ENCODE data around the gene KCNN3. TPM values are rescaled to one million over a fixed set of nuclear protein-coding genes. Genes with fewer than 3 reads are reported as not detected.

KCNN3 gene
- polyA plus RNA-seq, 1 donor from 2014 or later = 2.2 TPM

DNA sequence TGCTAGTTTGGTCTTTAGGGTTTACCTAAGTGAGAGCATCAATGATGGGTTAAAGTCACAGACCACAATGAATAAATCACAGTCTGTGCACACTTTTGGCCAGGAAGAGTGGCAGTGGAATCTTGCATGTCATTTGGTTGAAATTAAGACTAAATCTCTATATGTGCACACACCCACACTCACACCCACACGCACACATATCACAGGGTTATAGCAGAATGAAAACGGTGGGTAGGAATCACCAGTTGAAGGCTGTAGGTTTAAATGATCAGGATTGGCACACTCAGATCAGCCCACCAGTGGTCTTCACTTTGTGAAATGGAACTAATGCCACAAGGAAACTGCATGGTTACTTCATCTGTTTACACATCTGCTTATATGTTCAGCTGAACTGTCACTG is 164.5 kb downstream of the KCNN3 start:
- Histone ChIP-seq H3K27ac (ENCODE audit: low read length) (no peak overlapping the region), H2AFZ (ENCODE audit: low read depth, low read length) (no peak overlapping the region), H3K9ac (ENCODE audit: low read length) (no peak overlapping the region), H3K79me2 (replicated peaks; ENCODE audit: insufficient read depth, low read length) (no peaks in the 10 kb centered on the region), H3F3A (ENCODE audit: insufficient read depth, low read length, poor library complexity, severe bottlenecking) (no peaks in the 10 kb centered on the region), H3K4me2 (ENCODE audit: low read length) (no peak overlapping the region), H3K9me2 (ENCODE audit: insufficient read depth, low read length) (no peaks in the 10 kb centered on the region), H3K36me3 (ENCODE audit: insufficient read depth, low read length) (no peaks in the 10 kb centered on the region), H3K27me3 (ENCODE audit: insufficient read depth, low read depth, low read length) (no peaks in the 10 kb centered on the region), H3K9me3 (ENCODE audit: low read length) (no peaks in the 10 kb centered on the region), H3K4me3 (ENCODE audit: low read length) (no peak overlapping the region), H4K20me1 (ENCODE audit: insufficient read depth) (no peaks in the 10 kb centered on the region)
- no peak for TF ChIP-seq REST (IDR thresholded peaks at IDR 0.05; ENCODE audit: borderline replicate concordance)
- no peak for TF ChIP-seq EP300 (conservative IDR thresholded peaks at IDR 0.05; ENCODE audit: poor library complexity, severe bottlenecking)
- TF ChIP-seq CTCF (IDR thresholded peaks at IDR 0.05; ENCODE audit: poor library complexity, severe bottlenecking) = no peak
- TF ChIP-seq SMC3 (conservative IDR thresholded peaks at IDR 0.05; ENCODE audit: poor library complexity) = no peak
- TF ChIP-seq EZH2 (IDR thresholded peaks at IDR 0.05; ENCODE audit: borderline replicate concordance, insufficient read depth, low read length, poor library complexity, severe bottlenecking) = no peak
- TF ChIP-seq MXI1 (conservative IDR thresholded peaks at IDR 0.05; ENCODE audit: poor library complexity, severe bottlenecking) = no peak
- TF ChIP-seq RAD21 (conservative IDR thresholded peaks at IDR 0.05) = no peak
- TF ChIP-seq POLR2AphosphoS5 (IDR thresholded peaks at IDR 0.05) = no peak
- TF ChIP-seq TAF1 (IDR thresholded peaks at IDR 0.05; ENCODE audit: low read depth) = no peak

DNA sequence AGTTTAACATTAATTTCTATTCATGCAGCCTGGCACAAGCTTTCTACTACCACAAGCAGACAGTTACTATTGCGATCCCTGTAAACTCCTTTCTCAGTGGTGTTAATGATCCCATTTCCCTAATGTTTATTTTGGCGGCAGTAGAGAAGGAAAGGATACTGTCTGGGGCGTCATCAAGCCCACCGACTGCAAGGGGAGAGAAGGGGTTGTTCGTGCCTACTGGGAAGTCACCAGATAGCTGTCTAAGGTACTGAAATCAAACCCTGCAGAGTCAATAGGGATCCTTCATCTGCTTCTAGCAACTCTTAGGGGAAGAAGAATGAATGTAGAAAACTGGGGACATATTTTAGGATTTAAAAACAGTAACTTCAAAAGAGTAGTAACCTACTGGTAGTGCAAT is 166.9 kb downstream of the KCNN3 start:
- no peaks in the 10 kb centered on the region for H3F3A ChIP-seq (ENCODE audit: insufficient read depth, low read length, poor library complexity, severe bottlenecking)
- no peaks in the 10 kb centered on the region for H3K79me2 ChIP-seq (replicated peaks; ENCODE audit: insufficient read depth, low read length)
- H3K9ac ChIP-seq (ENCODE audit: low read length) = no peak overlapping the region
- no peak overlapping the region for H3K27ac ChIP-seq (ENCODE audit: low read length)
- no peaks in the 10 kb centered on the region for H4K20me1 ChIP-seq (ENCODE audit: insufficient read depth)
- H2AFZ ChIP-seq (ENCODE audit: low read depth, low read length) = no peak overlapping the region
- H3K36me3 ChIP-seq (ENCODE audit: insufficient read depth, low read length) = no peaks in the 10 kb centered on the region
- TF ChIP-seq EP300 (conservative IDR thresholded peaks at IDR 0.05; ENCODE audit: poor library complexity, severe bottlenecking) = no peak
- no peak for TF ChIP-seq REST (IDR thresholded peaks at IDR 0.05; ENCODE audit: borderline replicate concordance)
- TF ChIP-seq RAD21 (conservative IDR thresholded peaks at IDR 0.05) = no peak
- no peak for TF ChIP-seq SMC3 (conservative IDR thresholded peaks at IDR 0.05; ENCODE audit: poor library complexity)
- TF ChIP-seq MXI1 (conservative IDR thresholded peaks at IDR 0.05; ENCODE audit: poor library complexity, severe bottlenecking) = no peak
- TF ChIP-seq CTCF (IDR thresholded peaks at IDR 0.05; ENCODE audit: poor library complexity, severe bottlenecking) = no peak
- TF ChIP-seq EZH2 (IDR thresholded peaks at IDR 0.05; ENCODE audit: borderline replicate concordance, insufficient read depth, low read length, poor library complexity, severe bottlenecking) = no peak
- no peak for TF ChIP-seq TAF1 (IDR thresholded peaks at IDR 0.05; ENCODE audit: low read depth)
- no peak for TF ChIP-seq POLR2AphosphoS5 (IDR thresholded peaks at IDR 0.05)
- no peak overlapping the region for H3K4me3 ChIP-seq (ENCODE audit: low read length)
- H3K4me2 ChIP-seq (ENCODE audit: low read length) = no peak overlapping the region
- no peaks in the 10 kb centered on the region for H3K27me3 ChIP-seq (ENCODE audit: insufficient read depth, low read depth, low read length)
- no peaks in the 10 kb centered on the region for H3K9me2 ChIP-seq (ENCODE audit: insufficient read depth, low read length)
- no peaks in the 10 kb centered on the region for H3K9me3 ChIP-seq (ENCODE audit: low read length)
